HepG2 (cell line): ENCODE measurements around the gene ALDOA. TPM values are rescaled to one million over a fixed set of nuclear protein-coding genes. Genes with fewer than 3 reads are reported as not detected.

Experiments used
- FOSL2 ChIP-seq: sonication (generic); formaldehyde crosslinking; IDR thresholded peaks from 2 replicates; pipeline ENCODE4 v1.4.0; 2020; ENCODE audit warnings: missing genetic modification reagents
- GZF1 ChIP-seq: sonication (generic); formaldehyde crosslinking; IDR thresholded peaks from 2 replicates; pipeline ENCODE4 v1.5.1; 2020; ENCODE audit warnings: mild to moderate bottlenecking, missing genetic modification reagents
- JUN ChIP-seq: sonication (generic); formaldehyde crosslinking; IDR thresholded peaks from 2 replicates; pipeline ENCODE4 v1.4.0; 2020; ENCODE audit warnings: mild to moderate bottlenecking, missing genetic modification reagents
- KMT2A ChIP-seq: sonication (generic); formaldehyde crosslinking; IDR thresholded peaks from 2 replicates; pipeline ENCODE4 v1.4.0; 2020; ENCODE audit warnings: missing genetic modification reagents
- MBNL3 ChIP-seq: fragments of 250-450 bp; sonication (Bioruptor Pico); conservative IDR thresholded peaks from 2 replicates; pipeline ENCODE4 v1.8.0; 2022; ENCODE audit warnings: mild to moderate bottlenecking, inconsistent platforms
- MTA3 ChIP-seq: sonication (generic); formaldehyde crosslinking; IDR thresholded peaks from 2 replicates; pipeline ENCODE4 v1.4.0; 2020; ENCODE audit warnings: missing genetic modification reagents
- NAIF1 ChIP-seq: sonication (generic); formaldehyde crosslinking; IDR thresholded peaks from 2 replicates; pipeline ENCODE4 v1.5.0; 2020; ENCODE audit warnings: mild to moderate bottlenecking, missing genetic modification reagents, borderline replicate concordance
- NCOA2 ChIP-seq: sonication (generic); formaldehyde crosslinking; IDR thresholded peaks from 2 replicates; pipeline ENCODE4 v1.8.0; 2022; ENCODE audit warnings: inconsistent platforms
- ZBTB49 ChIP-seq: sonication (generic); formaldehyde crosslinking; IDR thresholded peaks from 2 replicates; pipeline ENCODE4 v1.4.0; 2020; ENCODE audit warnings: missing genetic modification reagents, borderline replicate concordance
- ZHX2 ChIP-seq, 2 experiments: sonication (generic) in 1 of 2; formaldehyde crosslinking in 1 of 2; IDR thresholded peaks; 2 replicates each; pipeline versions ENCODE4 v1.6.1 to v1.9.0; 2014 to 2022; ENCODE audit warnings: antibody characterized with exemption in 1 of 2, borderline replicate concordance in 1 of 2, inconsistent platforms in 1 of 2, low read depth in 1 of 2, missing genetic modification reagents in 1 of 2
- ZNF430 ChIP-seq: sonication (generic); formaldehyde crosslinking; IDR thresholded peaks from 2 replicates; pipeline ENCODE4 v1.9.0; 2021; ENCODE audit warnings: mild to moderate bottlenecking, missing genetic modification reagents
- ZNF646 ChIP-seq: sonication (generic); formaldehyde crosslinking; IDR thresholded peaks from 2 replicates; pipeline ENCODE4 v1.9.0; 2021; ENCODE audit warnings: mild to moderate bottlenecking, missing genetic modification reagents
- ZNF737 ChIP-seq: sonication (generic); formaldehyde crosslinking; IDR thresholded peaks from 2 replicates; pipeline ENCODE4 v1.5.0; 2020; ENCODE audit warnings: missing genetic modification reagents, mild to moderate bottlenecking, borderline replicate concordance
- ZNF83 ChIP-seq: sonication (generic); formaldehyde crosslinking; IDR thresholded peaks from 2 replicates; pipeline ENCODE4 v1.4.0; 2020; ENCODE audit warnings: missing genetic modification reagents, mild to moderate bottlenecking, borderline replicate concordance
- polyA plus RNA-seq, 8 experiments: library from polyadenylated mRNA; depleted of rRNA in 3 of 8; stranded (reverse) in 7 of 8; unstranded in 1 of 8; fragments of >200 nt; fragmentation: Illumina TruSeq in 4 of 8; extraction: Trizol in 4 of 8; gene quantifications; 2 replicates each; pipeline versions ENCODE4 v1.2.1 to v1.2.3, GENCODE V29; 2011 to 2016; ENCODE audit warnings: low read depth in 4 of 8, missing spikeins in 1 of 8, mixed read lengths in 1 of 8; ENCODE audit not compliant: insufficient read depth in 1 of 8
- total RNA-seq, 5 experiments: library from RNA; depleted of rRNA; stranded (reverse); fragments of >200 nt; fragmentation: Illumina TruSeq; extraction: Trizol; gene quantifications; 2 replicates each; pipeline ENCODE4 v1.2.3, GENCODE V29; 2016; ENCODE audit warnings: low read depth in 1 of 5

ALDOA gene
- total and polyA plus RNA-seq, 2 of the 13 experiments (the other 11 are each of a cell fraction or from before 2014, with no cell fraction given) = 925 to 1,884 TPM

GRCh38 chr16:30075503-30076275 is 10.1 kb downstream of the ALDOA start, which contains the start of gene PPP4C (continued):
- TF ChIP-seq ZHX2 (IDR thresholded peaks at IDR 0.05; ENCODE audit: low read depth) = peak; percentile 96
- TF ChIP-seq ZHX2 (CRISPR knock-in tag; IDR thresholded peaks at IDR 0.05; ENCODE audit: borderline replicate concordance) = no peak
- TF ChIP-seq ZNF83 (CRISPR knock-in tag) = no peak
- 0 out of 2 replicates have a peak, but pooled peaks have one; percentile 26 for TF ChIP-seq ZNF646 (CRISPR knock-in tag)
- TF ChIP-seq MTA3 (CRISPR knock-in tag) = no peak
- peak; percentile 35; the same call in 1 of the 2 replicates for TF ChIP-seq ZNF430 (CRISPR knock-in tag)
- no peak for TF ChIP-seq NAIF1 (CRISPR knock-in tag)
- TF ChIP-seq ZNF737 (CRISPR knock-in tag) = no peak
- TF ChIP-seq ZBTB49 (CRISPR knock-in tag) = no peak; the same call in 1 of the 2 replicates
- peak; percentile 67 for TF ChIP-seq KMT2A (CRISPR knock-in tag)
- peak; percentile 44; the same call in 1 of the 2 replicates for TF ChIP-seq FOSL2 (CRISPR knock-in tag)
- TF ChIP-seq JUN (CRISPR knock-in tag) = no peak
- TF ChIP-seq MBNL3 (CRISPR knock-in tag) = no peak
- TF ChIP-seq NCOA2 (CRISPR knock-in tag) = no peak
- TF ChIP-seq GZF1 (CRISPR knock-in tag) = no peak
